Measurements from ENCODE around the gene SPRYD3. TPM values are rescaled to one million over a fixed set of nuclear protein-coding genes. Genes with fewer than 3 reads are reported as not detected.

Gene SPRYD3
- polyA plus RNA-seq, 3 donors, result 17.8 to 26.9 (median 21.8) TPM

GRCh38 chr12:53051058-53051880 is 27.9 kb downstream of the SPRYD3 start:
- peak overlapping the region in 1 of 2 donors; percentile 14 for H3K4me3 Mint-ChIP-seq
- Histone ChIP-seq H3K27ac (ENCODE audit: low read depth in 1 of 2, low read length in 2 of 2) (no peak overlapping the region), H3K4me3 (replicated peaks in 1 of 3; ENCODE audit: low read depth in 2 of 3, low read length in 3 of 3) (no peak overlapping the region), H3K36me3 (replicated peaks in 1 of 2; ENCODE audit: control insufficient read depth in 1 of 2, insufficient read depth in 2 of 2, low read length in 2 of 2) (no peaks in the 10 kb centered on the region), H3K4me2 (replicated peaks; ENCODE audit: extremely low read depth, low read length, poor library complexity, severe bottlenecking) (no peak overlapping the region), H3K79me2 (ENCODE audit: insufficient read depth, low read length) (no peaks in the 10 kb centered on the region), H2AFZ (ENCODE audit: insufficient read depth, low read depth, low read length, poor library complexity, severe bottlenecking) (no peak overlapping the region), H3K27me3 (ENCODE audit: control insufficient read depth in 2 of 2, insufficient read depth in 2 of 2, low read length in 2 of 2) (peaks cover 0 to 4% of the 10 kb centered on the region in 2 donors), H3K4me1 (ENCODE audit: control insufficient read depth in 1 of 2, insufficient read depth in 2 of 2, low read length in 2 of 2) (peaks cover 16 to 25% of the 10 kb centered on the region in 2 donors), H3K9me3 (replicated peaks in 1 of 2; ENCODE audit: control insufficient read depth in 1 of 2, insufficient read depth in 1 of 2, low read length in 2 of 2) (no peaks in the 10 kb centered on the region), H4K20me1 (ENCODE audit: insufficient read depth, low read length) (no peaks in the 10 kb centered on the region), H3K9ac (ENCODE audit: insufficient read depth, low read length, poor library complexity, severe bottlenecking) (no peak overlapping the region)
- H3K9me3 Mint-ChIP-seq, result no peaks in the 10 kb centered on the region
- WGBS (ENCODE audit: insufficient coverage), result 69% methylated on average over 5 of the region's 11 CpGs
- intact Hi-C loops (cut with micrococcal nuclease), result no loop called here
- DNase-seq, result peak in 2 of 3 donors; percentile 11 to 38
- H3K36me3 Mint-ChIP-seq, result peaks cover 0 to 3% of the 10 kb centered on the region in 2 donors
- peaks cover 18% of the 10 kb centered on the region for H3K4me1 Mint-ChIP-seq
- no peak overlapping the region for H3K27ac Mint-ChIP-seq
- no peak for TF ChIP-seq CTCF (IDR thresholded peaks at IDR 0.05)
- peaks cover 6 to 31% (median 21%) of the 10 kb centered on the region in 3 donors for H3K27me3 Mint-ChIP-seq (ENCODE audit: low read depth in 3 of 3)

GRCh38 chr12:53050426-53051057 is 28.6 kb downstream of the SPRYD3 start:
- peaks cover 0 to 3% of the 10 kb centered on the region in 2 donors for H3K36me3 Mint-ChIP-seq
- DNase-seq, result no peak
- no peak overlapping the region for H3K4me3 Mint-ChIP-seq
- no peak overlapping the region for H2AFZ ChIP-seq (ENCODE audit: insufficient read depth, low read depth, low read length, poor library complexity, severe bottlenecking)
- WGBS (ENCODE audit: insufficient coverage), result 80% methylated on average over 1 of the region's 2 CpGs
- no peak overlapping the region for H3K4me2 ChIP-seq (replicated peaks; ENCODE audit: extremely low read depth, low read length, poor library complexity, severe bottlenecking)
- peak overlapping the region in 1 of 7 donors; percentile 32 for H3K27ac Mint-ChIP-seq
- H3K9me3 ChIP-seq (replicated peaks in 1 of 2; ENCODE audit: control insufficient read depth in 1 of 2, insufficient read depth in 1 of 2, low read length in 2 of 2), result no peaks in the 10 kb centered on the region
- no peaks in the 10 kb centered on the region for H4K20me1 ChIP-seq (ENCODE audit: insufficient read depth, low read length)
- peaks cover 0 to 6% (median 0%) of the 10 kb centered on the region in 7 donors for H3K9me3 Mint-ChIP-seq
- peaks cover 13 to 37% (median 24%) of the 10 kb centered on the region in 3 donors for H3K27me3 Mint-ChIP-seq (ENCODE audit: low read depth in 3 of 3)
- intact Hi-C loops (cut with micrococcal nuclease), result no loop called here
- H3K9ac ChIP-seq (ENCODE audit: insufficient read depth, low read length, poor library complexity, severe bottlenecking), result no peak overlapping the region
- peaks cover 20 to 30% of the 10 kb centered on the region in 2 donors for H3K4me1 ChIP-seq (ENCODE audit: control insufficient read depth in 1 of 2, insufficient read depth in 2 of 2, low read length in 2 of 2)
- no peak overlapping the region for H3K4me3 ChIP-seq (replicated peaks in 1 of 3; ENCODE audit: low read depth in 2 of 3, low read length in 3 of 3)
- no peak for TF ChIP-seq CTCF (IDR thresholded peaks at IDR 0.05)
- H3K36me3 ChIP-seq (replicated peaks in 1 of 2; ENCODE audit: control insufficient read depth in 1 of 2, insufficient read depth in 2 of 2, low read length in 2 of 2), result no peaks in the 10 kb centered on the region
- peaks cover 0 to 11% of the 10 kb centered on the region in 2 donors for H3K27me3 ChIP-seq (ENCODE audit: control insufficient read depth in 2 of 2, insufficient read depth in 2 of 2, low read length in 2 of 2)
- H3K79me2 ChIP-seq (ENCODE audit: insufficient read depth, low read length), result no peaks in the 10 kb centered on the region
- peaks cover 24% of the 10 kb centered on the region for H3K4me1 Mint-ChIP-seq
- no peak overlapping the region for H3K27ac ChIP-seq (ENCODE audit: low read depth in 1 of 2, low read length in 2 of 2)
